Skeletal muscle satellite cell (primary cell): ENCODE data around the gene NLGN3.
"Not testable (repeated sequence)": the region's sequence is repeated elsewhere in the genome, so short reads cannot be mapped to it uniquely, and the experiment has no call there.

Experiments
- H3K27me3 ChIP-seq: 2 replicates; pipeline ENCODE4 v1.7.0; 2013; ENCODE audit warnings: low read length; ENCODE audit not compliant: control insufficient read depth, insufficient read depth
- H3K36me3 ChIP-seq: 2 replicates; pipeline ENCODE4 v1.7.0; 2013; ENCODE audit warnings: mild to moderate bottlenecking, control low read depth, low read length; ENCODE audit not compliant: insufficient read depth
- H3K4me1 ChIP-seq: 2 replicates; pipeline ENCODE4 v1.7.0; 2013; ENCODE audit warnings: low read length; ENCODE audit not compliant: control insufficient read depth, insufficient read depth
- H3K4me2 ChIP-seq: 2 replicates; pipeline ENCODE4 v1.7.0; 2013; ENCODE audit warnings: mild to moderate bottlenecking, low read length
- H3K4me3 ChIP-seq: 2 replicates; pipeline ENCODE4 v1.7.0; 2013; ENCODE audit warnings: low read length
- H3K9ac ChIP-seq: 2 replicates; pipeline ENCODE4 v1.7.0; 2013; ENCODE audit warnings: mild to moderate bottlenecking, low read depth, low read length, moderate library complexity
- H3K9me3 ChIP-seq: replicated peaks from 2 replicates; pipeline ENCODE4 v1.7.0; 2013; ENCODE audit warnings: mild to moderate bottlenecking, control low read depth, low read length

The NLGN3 gene

DNA sequence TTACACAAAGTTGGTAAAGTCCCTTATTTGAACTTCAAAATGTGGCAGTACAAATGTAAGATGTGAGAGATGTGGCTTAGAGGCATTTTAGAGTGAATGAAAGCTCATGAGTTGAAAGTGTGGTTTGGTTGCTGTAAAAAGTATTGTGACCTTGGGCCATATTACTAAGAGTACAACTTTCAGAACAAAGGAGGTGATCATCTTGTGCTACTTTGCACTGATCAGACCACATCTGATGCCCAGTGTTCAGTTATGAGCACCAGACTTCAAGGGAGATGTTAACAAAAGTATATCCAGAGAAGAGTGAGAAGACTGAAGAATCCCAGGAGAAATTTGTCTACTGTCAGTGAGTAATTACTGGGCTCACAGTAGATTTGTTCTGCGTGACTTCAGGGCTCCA lies 30.2 kb downstream of the NLGN3 start:
- Histone ChIP-seq H3K9me3 (no peaks in the 10 kb centered on the region), H3K27me3 (peaks cover 10% of the 10 kb centered on the region), H3K4me2 (no peak overlapping the region), H3K4me3 (no peak overlapping the region), H3K36me3 (no peaks in the 10 kb centered on the region), H3K4me1 (no peaks in the 10 kb centered on the region), H3K9ac (no peak overlapping the region)

DNA sequence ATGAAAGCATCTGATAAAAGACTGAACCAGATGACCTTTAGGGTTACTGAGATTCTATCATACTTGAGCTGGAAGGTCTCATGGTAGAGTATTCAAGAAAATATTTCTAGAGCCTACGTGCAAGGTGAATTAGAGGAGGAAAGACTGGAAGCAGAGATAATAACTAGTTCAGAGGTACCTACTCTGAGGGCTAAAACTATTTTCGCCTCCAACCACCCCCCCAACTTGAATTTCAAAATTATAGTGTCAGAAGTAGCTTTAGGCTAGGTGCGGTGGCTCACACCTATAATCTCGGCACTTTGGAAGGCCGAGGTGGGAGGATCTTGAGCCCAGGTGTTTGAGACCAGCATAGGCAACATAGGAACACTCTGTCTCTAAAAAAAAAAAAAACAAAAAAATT lies 30.9 kb downstream of the NLGN3 start:
- Histone ChIP-seq H3K4me2 (no peak overlapping the region), H3K36me3 (no peaks in the 10 kb centered on the region), H3K4me1 (no peaks in the 10 kb centered on the region), H3K9ac (no peak overlapping the region), H3K9me3 (no peaks in the 10 kb centered on the region), H3K4me3 (no peak overlapping the region), H3K27me3 (peaks cover 10% of the 10 kb centered on the region)

DNA sequence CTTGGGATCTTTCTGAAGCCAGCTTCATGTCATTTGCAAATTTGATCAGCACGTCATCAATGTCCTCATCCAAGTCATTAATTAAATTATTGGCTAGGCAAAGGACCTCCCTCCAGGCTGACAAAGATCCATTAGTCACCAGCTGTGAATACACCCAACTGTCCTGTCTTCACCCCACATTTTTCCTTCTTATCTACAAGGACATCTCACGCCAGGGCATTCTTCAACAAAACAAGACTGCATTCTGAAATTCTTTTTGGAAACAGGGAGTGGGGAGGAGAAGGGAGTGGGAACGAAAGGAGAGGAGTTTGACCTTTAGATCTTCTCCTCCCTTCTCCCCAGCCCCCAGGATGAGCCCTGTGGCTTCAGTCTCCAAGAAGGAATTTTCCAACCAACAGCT lies 32.7 kb downstream of the NLGN3 start:
- H3K4me1 ChIP-seq = no peaks in the 10 kb centered on the region
- peaks cover 10% of the 10 kb centered on the region for H3K27me3 ChIP-seq
- H3K4me2 ChIP-seq = no peak overlapping the region
- H3K4me3 ChIP-seq = no peak overlapping the region
- H3K9ac ChIP-seq = no peak overlapping the region
- H3K9me3 ChIP-seq = no peaks in the 10 kb centered on the region
- H3K36me3 ChIP-seq = no peaks in the 10 kb centered on the region

DNA sequence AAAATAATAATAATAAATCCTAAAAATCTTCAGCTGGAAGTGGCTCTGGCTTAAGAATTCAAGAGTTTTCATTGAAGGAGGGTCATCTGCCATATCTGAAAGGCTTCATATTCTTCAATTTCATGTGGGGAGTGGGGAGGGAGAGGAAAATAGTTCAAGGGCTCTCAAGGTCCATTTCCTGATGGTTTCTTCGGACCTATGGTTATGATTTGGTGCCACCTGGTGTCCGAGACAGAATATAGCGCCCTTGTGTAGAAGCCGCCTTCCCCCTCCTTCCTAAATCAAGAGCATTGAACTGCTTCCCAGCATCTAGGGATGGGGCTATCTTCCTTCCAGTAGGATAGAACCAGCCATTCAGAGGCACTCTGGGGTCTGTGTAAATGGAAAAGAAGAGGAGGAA lies 34.3 kb downstream of the NLGN3 start:
- H3K27me3 ChIP-seq = peaks cover 8% of the 10 kb centered on the region
- H3K9me3 ChIP-seq = no peaks in the 10 kb centered on the region
- no peaks in the 10 kb centered on the region for H3K4me1 ChIP-seq
- H3K4me2 ChIP-seq = no peak overlapping the region
- no peaks in the 10 kb centered on the region for H3K36me3 ChIP-seq
- H3K4me3 ChIP-seq = no peak overlapping the region
- no peak overlapping the region for H3K9ac ChIP-seq

DNA sequence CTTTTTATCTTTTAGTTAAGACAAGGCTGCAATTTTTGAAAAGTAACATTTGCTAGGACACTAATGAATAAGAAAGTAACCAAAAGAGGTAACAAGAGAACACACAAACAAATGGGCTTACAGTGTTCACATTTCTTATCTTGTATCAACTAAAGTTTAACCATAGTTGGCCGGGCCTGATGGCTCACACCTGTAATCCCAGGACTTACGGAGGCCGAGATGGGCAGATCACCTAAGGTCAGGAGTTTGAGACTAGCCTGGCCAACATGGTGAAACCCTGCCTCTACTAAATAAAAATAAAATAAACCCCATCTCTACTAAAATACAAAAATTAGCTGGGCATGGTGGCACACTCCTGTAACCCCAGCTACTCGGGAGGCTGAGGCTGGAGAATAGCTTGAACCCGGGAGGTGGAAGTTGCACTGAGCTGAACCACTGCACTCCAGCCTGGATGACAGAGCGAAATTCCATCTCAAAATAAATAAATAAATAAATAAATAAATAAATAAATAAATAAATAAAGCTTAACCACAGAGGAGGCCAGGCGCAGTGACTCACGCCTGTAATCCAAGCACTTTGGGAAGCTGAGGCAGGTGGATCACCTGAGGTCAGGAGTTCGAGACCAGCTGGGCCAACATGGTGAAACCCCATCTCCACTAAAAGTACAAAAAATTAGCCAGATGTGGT lies 36.1 kb downstream of the NLGN3 start:
- H3K4me1 ChIP-seq, H3K36me3 ChIP-seq, H3K4me2 ChIP-seq, H3K9me3 ChIP-seq, H3K9ac ChIP-seq, H3K4me3 ChIP-seq, H3K27me3 ChIP-seq: not testable (repeated sequence)

DNA sequence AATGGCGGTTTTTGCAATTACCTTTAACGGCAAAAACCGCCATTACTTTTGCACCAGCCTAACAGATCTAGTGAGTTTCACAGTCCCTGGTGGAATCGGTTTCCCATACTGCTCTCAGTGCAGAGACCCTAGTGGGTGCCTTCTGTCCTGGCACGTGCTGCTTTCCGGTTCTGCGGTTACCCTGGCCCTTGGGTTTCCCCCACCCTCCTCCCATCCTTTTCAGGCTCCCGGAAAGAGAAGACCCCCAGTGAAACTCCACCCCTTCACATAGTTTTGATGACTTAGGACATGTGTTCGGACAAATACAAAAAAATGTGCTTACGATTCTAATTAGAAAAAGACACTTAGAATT lies 36.9 kb downstream of the NLGN3 start:
- H3K36me3 ChIP-seq = no peaks in the 10 kb centered on the region
- H3K9me3 ChIP-seq = no peaks in the 10 kb centered on the region
- peak overlapping the region; percentile 79 for H3K4me2 ChIP-seq
- H3K27me3 ChIP-seq = no peaks in the 10 kb centered on the region
- H3K4me1 ChIP-seq = no peaks in the 10 kb centered on the region
- H3K4me3 ChIP-seq = peak overlapping the region; percentile 66
- peak overlapping the region; percentile 81 for H3K9ac ChIP-seq

DNA sequence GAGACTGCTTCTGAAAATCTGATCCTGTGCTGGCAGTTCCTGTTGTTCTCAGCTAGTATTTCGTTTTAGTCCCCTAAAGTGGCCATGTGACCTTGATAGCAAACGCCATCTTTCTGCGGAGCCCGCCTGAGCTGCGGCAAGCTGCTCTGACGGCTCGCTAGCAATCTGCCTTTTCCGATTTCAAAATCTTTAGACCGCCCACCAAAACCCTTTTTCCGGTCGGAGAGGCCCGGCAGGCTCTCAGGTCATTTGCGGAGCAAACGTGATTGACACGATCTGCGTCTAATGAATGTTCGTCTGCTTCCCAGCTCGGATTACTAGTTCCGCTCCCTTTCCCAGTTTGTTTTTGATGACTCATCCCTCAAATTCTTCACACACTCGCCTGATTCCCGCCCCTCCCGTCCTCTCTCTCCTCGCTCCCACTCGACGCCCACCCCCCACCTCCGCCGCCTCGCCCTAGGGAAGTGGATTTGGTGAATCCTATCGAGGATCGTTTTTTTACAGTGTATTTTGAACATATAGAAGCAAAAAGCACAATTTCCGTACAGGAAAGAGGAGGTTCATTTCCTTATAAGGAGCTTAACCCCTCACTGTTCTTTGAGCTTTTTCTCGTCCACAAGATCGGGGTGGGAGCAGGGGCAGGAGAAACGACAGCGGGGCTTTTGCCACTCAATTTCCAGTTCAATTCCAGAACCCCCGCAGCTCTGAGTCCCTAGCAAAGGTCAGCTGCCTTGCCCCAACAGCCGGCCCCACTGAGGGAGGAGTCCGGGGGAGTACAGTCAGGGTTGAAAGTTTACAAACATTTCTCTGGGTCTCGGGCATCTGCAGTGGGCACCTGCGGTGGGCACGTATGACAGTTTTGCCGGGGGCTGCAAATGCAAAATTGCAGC lies 37.5 kb downstream of the NLGN3 start:
- peak overlapping the region; percentile 66 for H3K4me3 ChIP-seq
- no peaks in the 10 kb centered on the region for H3K27me3 ChIP-seq
- peak overlapping the region; percentile 81 for H3K4me2 ChIP-seq
- no peaks in the 10 kb centered on the region for H3K4me1 ChIP-seq
- no peaks in the 10 kb centered on the region for H3K36me3 ChIP-seq
- peak overlapping the region; percentile 81 for H3K9ac ChIP-seq
- H3K9me3 ChIP-seq = no peaks in the 10 kb centered on the region

DNA sequence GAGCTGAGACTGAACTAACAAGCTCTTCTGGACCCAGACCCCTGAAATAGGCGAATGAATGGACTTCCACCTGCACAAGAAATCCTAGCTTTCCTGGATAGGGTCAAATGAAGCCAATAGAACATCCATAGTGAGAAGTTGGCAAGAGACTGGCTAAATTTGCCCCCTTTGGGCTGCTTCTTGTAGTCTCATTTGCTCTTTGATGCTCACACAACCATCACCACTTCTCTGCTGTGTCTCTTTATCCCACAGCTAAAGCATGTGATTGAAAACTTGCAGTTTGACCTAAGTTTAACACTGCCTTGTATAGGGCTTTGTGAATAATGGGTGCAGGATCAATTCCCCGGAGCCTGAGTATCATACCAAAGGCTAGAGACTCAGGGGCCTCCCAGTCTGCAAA lies 38.2 kb downstream of the NLGN3 start:
- Histone ChIP-seq H3K4me3 (peak overlapping the region; percentile 59), H3K9ac (no peak overlapping the region)

DNA sequence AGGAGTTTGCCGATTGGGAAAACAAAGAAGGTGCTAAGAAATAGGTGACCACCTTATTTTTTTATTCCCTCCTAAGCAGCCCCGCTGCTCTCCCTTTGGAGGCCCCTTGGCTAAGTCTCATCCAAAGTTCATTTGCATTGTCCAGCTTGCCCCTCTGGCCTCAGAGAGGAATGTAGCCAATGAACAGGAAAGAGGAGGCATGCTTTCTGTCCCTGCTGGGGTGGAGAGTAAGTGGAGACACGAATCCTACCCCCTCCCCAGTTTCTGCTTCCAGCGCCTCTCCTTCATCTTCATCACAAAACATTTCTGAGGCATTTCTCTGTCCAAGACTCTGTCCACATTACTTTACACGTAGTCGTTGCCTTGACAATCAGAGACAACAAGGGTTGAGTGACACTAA lies 38.7 kb downstream of the NLGN3 start:
- Histone ChIP-seq H3K9ac (no peak overlapping the region), H3K4me1 (no peaks in the 10 kb centered on the region), H3K36me3 (no peaks in the 10 kb centered on the region), H3K27me3 (no peaks in the 10 kb centered on the region), H3K4me3 (no peak overlapping the region), H3K4me2 (no peak overlapping the region), H3K9me3 (no peaks in the 10 kb centered on the region)

More for the DNA sequence above, 38.2 kb downstream of the NLGN3 start:
- H3K27me3 ChIP-seq = no peaks in the 10 kb centered on the region
- peak overlapping the region; percentile 81 for H3K4me2 ChIP-seq
- H3K9me3 ChIP-seq = no peaks in the 10 kb centered on the region
- no peaks in the 10 kb centered on the region for H3K36me3 ChIP-seq
- no peaks in the 10 kb centered on the region for H3K4me1 ChIP-seq

DNA sequence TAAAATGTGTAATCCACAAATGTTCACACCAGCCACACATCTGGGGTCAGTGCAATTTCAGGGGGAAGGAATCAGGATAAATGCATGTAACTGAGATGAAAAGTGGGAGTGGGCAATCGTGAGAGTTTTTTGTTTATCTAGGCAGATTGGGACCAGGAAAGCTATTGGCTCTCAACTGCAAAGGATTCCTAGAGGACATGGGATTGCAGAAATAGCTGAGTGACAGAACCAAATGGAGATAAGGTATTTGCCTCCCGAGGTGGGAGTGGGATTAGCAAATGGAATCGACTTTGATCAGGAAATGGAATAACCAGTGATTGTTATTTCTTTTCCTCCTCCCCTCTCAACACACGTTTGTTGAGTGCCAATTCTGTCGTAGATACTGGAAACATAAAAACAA lies 39.5 kb downstream of the NLGN3 start:
- H3K27me3 ChIP-seq = no peaks in the 10 kb centered on the region
- no peak overlapping the region for H3K4me3 ChIP-seq
- no peak overlapping the region for H3K9ac ChIP-seq
- no peaks in the 10 kb centered on the region for H3K9me3 ChIP-seq
- H3K36me3 ChIP-seq = no peaks in the 10 kb centered on the region
- H3K4me1 ChIP-seq = no peaks in the 10 kb centered on the region
- no peak overlapping the region for H3K4me2 ChIP-seq

DNA sequence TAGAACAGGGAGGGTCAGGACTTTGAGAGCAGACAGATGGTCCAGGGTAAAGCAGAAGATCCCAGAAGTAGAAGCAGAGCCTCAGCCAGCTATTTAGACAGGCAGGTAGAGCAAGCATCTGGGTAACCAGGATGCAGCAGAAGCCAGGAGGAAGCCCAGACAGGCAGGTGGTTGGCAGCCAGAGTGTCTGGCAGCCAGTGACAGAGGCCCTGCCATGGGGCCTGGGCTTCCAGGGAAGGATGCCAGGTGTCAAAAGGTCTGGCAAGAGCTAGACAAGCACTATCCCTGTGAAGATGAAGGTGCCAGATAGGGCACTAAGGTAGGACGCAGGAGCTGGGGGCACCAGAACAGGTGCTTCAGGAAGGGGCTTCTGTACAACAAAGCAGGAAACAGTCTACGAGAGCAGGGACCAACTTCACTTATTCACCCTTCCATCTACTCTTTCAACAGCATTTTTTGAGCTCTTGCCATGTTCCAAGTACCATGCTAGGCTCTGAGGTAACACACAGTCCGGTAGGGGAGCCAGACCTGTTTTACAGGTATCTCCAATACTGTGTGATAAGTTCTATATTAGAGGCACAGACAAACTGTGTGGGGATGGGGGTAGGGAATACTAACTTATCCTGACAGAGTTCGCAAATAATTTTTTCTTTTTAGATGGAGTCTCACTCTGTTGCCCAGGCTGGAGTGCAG lies 40.3 kb downstream of the NLGN3 start:
- Histone ChIP-seq H3K9ac (no peak overlapping the region), H3K4me1 (no peaks in the 10 kb centered on the region), H3K27me3 (no peaks in the 10 kb centered on the region), H3K36me3 (no peaks in the 10 kb centered on the region), H3K9me3 (no peaks in the 10 kb centered on the region), H3K4me3 (no peak overlapping the region), H3K4me2 (no peak overlapping the region)
